Esophagus squamous epithelium (tissue), 4 donors: ENCODE results near the gene DROSHA.

ENCODE experiments used
- CTCF ChIP-seq, 6 experiments: fragments of 450-650 bp in 4 of 6; fragments of 200-600 bp in 2 of 6; sonication (generic) in 2 of 6; IDR thresholded peaks; one replicate each; pipeline ENCODE4 v1.5.1; 2016 to 2019; ENCODE audit warnings: antibody characterized with exemption in 6 of 6, mild to moderate bottlenecking in 4 of 6, moderate library complexity in 4 of 6
- POLR2A ChIP-seq, 4 donors: fragments of 450-650 bp; IDR thresholded peaks; one replicate each; pipeline ENCODE4 v1.6.1; 2017; ENCODE audit warnings: antibody characterized with exemption in 4 of 4, mild to moderate bottlenecking in 4 of 4, moderate library complexity in 3 of 4

- TF ChIP-seq CTCF (IDR thresholded peaks at IDR 0.05) (no peak), POLR2A (IDR thresholded peaks at IDR 0.05) (no peak)
These were observed 97.0 kb downstream of the DROSHA start for GRCh38 chr5:31434898-31435297.
